ENCODE data around the gene EPG5. TPM values are rescaled to one million over a fixed set of nuclear protein-coding genes. Genes with fewer than 3 reads are reported as not detected.
A peak's percentile ranks its signal among the peaks of the same experiment; 100 is the strongest.

Gene EPG5
- total RNA-seq, 1 experiment from 2014 or later: 12.9 TPM

DNA sequence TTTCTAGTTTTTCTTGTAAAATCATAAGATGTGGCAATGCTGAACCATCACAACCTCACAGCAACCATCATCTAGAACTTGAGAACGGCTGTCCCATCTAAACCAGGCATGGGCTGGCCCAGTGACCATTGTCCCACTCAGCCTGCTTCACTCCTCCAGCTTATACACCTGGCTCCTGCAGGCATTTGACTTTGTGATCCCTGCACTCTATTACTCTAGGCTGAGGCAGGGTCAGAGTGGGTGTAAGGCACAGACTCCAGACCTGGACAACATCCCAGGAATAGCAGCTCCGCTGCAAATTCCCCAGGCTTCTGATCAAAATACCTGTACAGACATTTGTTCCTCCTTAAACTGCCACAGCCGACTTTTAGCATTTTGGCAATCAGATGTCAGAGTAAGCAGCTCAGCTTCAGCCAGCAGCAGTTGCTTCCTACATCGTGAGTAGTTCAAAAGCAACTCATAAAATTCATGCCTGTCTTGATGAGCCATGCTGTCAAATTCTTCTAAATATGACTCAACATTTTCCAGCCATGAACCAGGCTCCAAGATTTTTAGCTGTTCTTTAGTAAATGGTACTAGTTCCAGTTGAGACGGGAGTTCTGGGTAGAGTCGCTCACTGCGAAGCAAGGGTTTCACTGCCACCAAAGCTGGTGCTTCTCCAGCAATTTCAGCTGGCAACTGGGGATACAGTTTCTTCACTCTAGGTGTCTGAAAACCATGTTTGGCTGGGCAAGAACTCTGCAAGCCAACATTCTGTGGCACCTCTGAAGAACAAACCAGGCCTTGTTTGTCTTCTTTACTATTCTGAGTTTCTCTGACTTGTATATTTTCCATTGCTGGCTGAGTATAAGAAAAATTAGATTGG, 12.8 kb downstream of the EPG5 start:
- Histone ChIP-seq H3K27ac (ENCODE audit: low read length) (no peak overlapping the region), H3K27me3 (ENCODE audit: control insufficient read depth, insufficient read depth, low read length) (no peaks in the 10 kb centered on the region), H3K4me1 (ENCODE audit: control insufficient read depth, insufficient read depth, low read length) (no peaks in the 10 kb centered on the region), H3K4me3 (ENCODE audit: low read depth in 2 of 2, low read length in 2 of 2) (no peak overlapping the region), H3K36me3 (ENCODE audit: control insufficient read depth, insufficient read depth, low read length) (no peaks in the 10 kb centered on the region; the same call in 1 of the 2 replicates), H3K9me3 (ENCODE audit: control insufficient read depth, insufficient read depth, low read depth, low read length) (no peaks in the 10 kb centered on the region)
- intact Hi-C loops (cut with micrococcal nuclease; ENCODE audit: unreplicated experiment): no loop called here
- ChIA-PET POLR2A (interaction anchor here (0.6 kb wide), 1 partner anchor 117 kb away, joined by 7 read pairs; no protein-coding TSS in a partner anchor), CTCF (no interaction called here)
- in situ Hi-C loops (cut with HindIII; ENCODE audit: low pct_unique_long_range_greater_than_20kb, low sequenced_read_pairs): no loop called here
- peak; percentile 71 for ATAC-seq
- TSS peak; percentile 32 for BruUV-seq (replicated peaks)
- DNase-seq (ENCODE audit: low read depth, low spot score): no peak
- TF ChIP-seq TCF7L2 (IDR thresholded peaks at IDR 0.05; ENCODE audit: low read depth, low read length) (no peak), POLR2AphosphoS5 (IDR thresholded peaks at IDR 0.05; ENCODE audit: low read depth, low read length) (no peak), SIN3A (IDR thresholded peaks at IDR 0.05; ENCODE audit: borderline replicate concordance, insufficient read depth, low read depth, low read length) (no peak)
- TF ChIP-seq, protein P1, sequence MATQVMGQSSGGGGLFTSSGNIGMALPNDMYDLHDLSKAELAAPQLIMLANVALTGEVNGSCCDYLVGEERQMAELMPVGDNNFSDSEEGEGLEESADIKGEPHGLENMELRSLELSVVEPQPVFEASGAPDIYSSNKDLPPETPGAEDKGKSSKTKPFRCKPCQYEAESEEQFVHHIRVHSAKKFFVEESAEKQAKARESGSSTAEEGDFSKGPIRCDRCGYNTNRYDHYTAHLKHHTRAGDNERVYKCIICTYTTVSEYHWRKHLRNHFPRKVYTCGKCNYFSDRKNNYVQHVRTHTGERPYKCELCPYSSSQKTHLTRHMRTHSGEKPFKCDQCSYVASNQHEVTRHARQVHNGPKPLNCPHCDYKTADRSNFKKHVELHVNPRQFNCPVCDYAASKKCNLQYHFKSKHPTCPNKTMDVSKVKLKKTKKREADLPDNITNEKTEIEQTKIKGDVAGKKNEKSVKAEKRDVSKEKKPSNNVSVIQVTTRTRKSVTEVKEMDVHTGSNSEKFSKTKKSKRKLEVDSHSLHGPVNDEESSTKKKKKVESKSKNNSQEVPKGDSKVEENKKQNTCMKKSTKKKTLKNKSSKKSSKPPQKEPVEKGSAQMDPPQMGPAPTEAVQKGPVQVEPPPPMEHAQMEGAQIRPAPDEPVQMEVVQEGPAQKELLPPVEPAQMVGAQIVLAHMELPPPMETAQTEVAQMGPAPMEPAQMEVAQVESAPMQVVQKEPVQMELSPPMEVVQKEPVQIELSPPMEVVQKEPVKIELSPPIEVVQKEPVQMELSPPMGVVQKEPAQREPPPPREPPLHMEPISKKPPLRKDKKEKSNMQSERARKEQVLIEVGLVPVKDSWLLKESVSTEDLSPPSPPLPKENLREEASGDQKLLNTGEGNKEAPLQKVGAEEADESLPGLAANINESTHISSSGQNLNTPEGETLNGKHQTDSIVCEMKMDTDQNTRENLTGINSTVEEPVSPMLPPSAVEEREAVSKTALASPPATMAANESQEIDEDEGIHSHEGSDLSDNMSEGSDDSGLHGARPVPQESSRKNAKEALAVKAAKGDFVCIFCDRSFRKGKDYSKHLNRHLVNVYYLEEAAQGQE (IDR thresholded peaks at IDR 0.05; ENCODE audit: insufficient read depth in 1 of 2, low read depth in 2 of 2, low read length in 1 of 2): no peak
- TF ChIP-seq, protein P2, sequence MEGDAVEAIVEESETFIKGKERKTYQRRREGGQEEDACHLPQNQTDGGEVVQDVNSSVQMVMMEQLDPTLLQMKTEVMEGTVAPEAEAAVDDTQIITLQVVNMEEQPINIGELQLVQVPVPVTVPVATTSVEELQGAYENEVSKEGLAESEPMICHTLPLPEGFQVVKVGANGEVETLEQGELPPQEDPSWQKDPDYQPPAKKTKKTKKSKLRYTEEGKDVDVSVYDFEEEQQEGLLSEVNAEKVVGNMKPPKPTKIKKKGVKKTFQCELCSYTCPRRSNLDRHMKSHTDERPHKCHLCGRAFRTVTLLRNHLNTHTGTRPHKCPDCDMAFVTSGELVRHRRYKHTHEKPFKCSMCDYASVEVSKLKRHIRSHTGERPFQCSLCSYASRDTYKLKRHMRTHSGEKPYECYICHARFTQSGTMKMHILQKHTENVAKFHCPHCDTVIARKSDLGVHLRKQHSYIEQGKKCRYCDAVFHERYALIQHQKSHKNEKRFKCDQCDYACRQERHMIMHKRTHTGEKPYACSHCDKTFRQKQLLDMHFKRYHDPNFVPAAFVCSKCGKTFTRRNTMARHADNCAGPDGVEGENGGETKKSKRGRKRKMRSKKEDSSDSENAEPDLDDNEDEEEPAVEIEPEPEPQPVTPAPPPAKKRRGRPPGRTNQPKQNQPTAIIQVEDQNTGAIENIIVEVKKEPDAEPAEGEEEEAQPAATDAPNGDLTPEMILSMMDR (IDR thresholded peaks at IDR 0.05): no peak

DNA sequence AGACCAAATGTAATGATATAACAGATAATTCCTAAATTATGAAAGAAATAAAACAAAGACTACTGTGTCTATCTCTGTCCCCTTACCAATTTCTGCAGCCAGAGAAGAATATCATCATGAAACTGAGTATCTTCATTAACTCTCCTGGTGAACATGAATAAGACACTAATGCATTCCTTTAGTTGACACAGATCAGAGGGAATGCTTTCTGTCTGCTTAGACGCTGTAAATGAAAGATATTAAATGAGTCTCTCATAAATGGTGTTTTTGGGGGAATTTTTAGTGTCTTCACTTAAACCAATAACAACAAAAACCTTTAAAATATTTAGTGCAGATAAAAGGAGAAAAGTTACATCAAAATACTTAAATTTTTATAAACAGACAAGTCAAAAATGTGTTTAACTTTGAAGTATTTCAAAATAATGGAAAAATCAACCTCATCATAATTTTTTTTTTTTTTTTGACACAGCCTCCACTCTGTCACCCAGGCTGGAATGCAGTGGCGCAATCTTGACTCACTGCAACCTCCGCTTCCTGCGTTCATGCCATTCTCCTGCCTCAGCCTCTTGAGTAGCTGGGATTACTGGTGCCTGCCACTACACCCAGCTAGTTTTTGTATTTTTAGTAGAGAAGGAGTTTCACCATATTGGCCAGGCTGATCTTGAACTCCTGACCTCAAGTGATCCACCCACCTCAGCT, 16.0 kb downstream of the EPG5 start:
- no peak overlapping the region for H3K4me3 ChIP-seq (ENCODE audit: low read depth in 2 of 2, low read length in 2 of 2)
- CTCF ChIA-PET: no interaction called here
- peaks cover 3% of the 10 kb centered on the region; the same call in 1 of the 2 replicates for H3K36me3 ChIP-seq (ENCODE audit: control insufficient read depth, insufficient read depth, low read length)
- in situ Hi-C loops (cut with HindIII; ENCODE audit: low pct_unique_long_range_greater_than_20kb, low sequenced_read_pairs) (no loop called here), intact Hi-C loops (cut with micrococcal nuclease; ENCODE audit: unreplicated experiment) (no loop called here)
- TF ChIP-seq, protein P2 (IDR thresholded peaks at IDR 0.05): no peak
- TF ChIP-seq SIN3A (IDR thresholded peaks at IDR 0.05; ENCODE audit: borderline replicate concordance, insufficient read depth, low read depth, low read length): no peak
- TF ChIP-seq POLR2AphosphoS5 (IDR thresholded peaks at IDR 0.05; ENCODE audit: low read depth, low read length): no peak
- TF ChIP-seq, protein P1 (IDR thresholded peaks at IDR 0.05; ENCODE audit: insufficient read depth in 1 of 2, low read depth in 2 of 2, low read length in 1 of 2): no peak
- TF ChIP-seq TCF7L2 (IDR thresholded peaks at IDR 0.05; ENCODE audit: low read depth, low read length): no peak
- no peak for DNase-seq (ENCODE audit: low read depth, low spot score)
- no peak for ATAC-seq
- H3K27me3 ChIP-seq (ENCODE audit: control insufficient read depth, insufficient read depth, low read length): no peaks in the 10 kb centered on the region
- no peak overlapping the region for H3K27ac ChIP-seq (ENCODE audit: low read length)
- no peaks in the 10 kb centered on the region for H3K9me3 ChIP-seq (ENCODE audit: control insufficient read depth, insufficient read depth, low read depth, low read length)
- no TSS peak for BruUV-seq (replicated peaks)
- POLR2A ChIA-PET: interaction anchor here (0.5 kb wide), 1 partner anchor 13 kb away, joined by 3 read pairs; no protein-coding TSS in a partner anchor
- no peaks in the 10 kb centered on the region for H3K4me1 ChIP-seq (ENCODE audit: control insufficient read depth, insufficient read depth, low read length)

Measured in Panc1 (cell line).